Neutrophil (primary cell): ENCODE measurements around the gene RASSF4.

Experiments used
- H3K27ac ChIP-seq: fragments of 200-600 bp; sonication (generic); 2 replicates; pipeline ENCODE4 v1.5.1; 2016; ENCODE audit warnings: mild to moderate bottlenecking, moderate library complexity
- H3K27me3 ChIP-seq: fragments of 200-600 bp; sonication (generic); 2 replicates; pipeline ENCODE4 v1.6.0; 2016; ENCODE audit warnings: mild to moderate bottlenecking
- H3K36me3 ChIP-seq: fragments of 200-600 bp; sonication (generic); 2 replicates; pipeline ENCODE4 v1.5.1; 2017
- H3K4me1 ChIP-seq, 2 experiments: fragments of 200-600 bp in 1 of 2; sonication (generic) in 1 of 2; 1 replicate in 1 of 2; 2 replicates in 1 of 2; pipeline versions ENCODE4 v1.5.1 to v1.6.1; 2013 to 2016; ENCODE audit warnings: low read depth in 1 of 2, low read length in 1 of 2, mild to moderate bottlenecking in 1 of 2, moderate library complexity in 1 of 2; ENCODE audit not compliant: control insufficient read depth in 1 of 2, insufficient read depth in 1 of 2
- H3K4me3 ChIP-seq, 2 experiments: fragments of 200-600 bp in 1 of 2; sonication (generic) in 1 of 2; 1 replicate in 1 of 2; 2 replicates in 1 of 2; pipeline ENCODE4 v1.5.1; 2013 to 2016; ENCODE audit warnings: low read depth in 1 of 2, low read length in 1 of 2, mild to moderate bottlenecking in 1 of 2, moderate library complexity in 1 of 2
- H3K9me3 ChIP-seq: fragments of 200-600 bp; sonication (generic); 2 replicates; pipeline ENCODE4 v1.5.1; 2016
- TF ChIP-seq, protein P1 (sequence below): fragments of 200-600 bp; sonication (generic); IDR thresholded peaks from 2 replicates; pipeline ENCODE4 v1.5.1; 2016; ENCODE audit warnings: antibody characterized with exemption

Gene RASSF4

GRCh38 chr10:44921061-44921460 lies 38.5 kb upstream of the RASSF4 start:
- TF ChIP-seq, protein P1, sequence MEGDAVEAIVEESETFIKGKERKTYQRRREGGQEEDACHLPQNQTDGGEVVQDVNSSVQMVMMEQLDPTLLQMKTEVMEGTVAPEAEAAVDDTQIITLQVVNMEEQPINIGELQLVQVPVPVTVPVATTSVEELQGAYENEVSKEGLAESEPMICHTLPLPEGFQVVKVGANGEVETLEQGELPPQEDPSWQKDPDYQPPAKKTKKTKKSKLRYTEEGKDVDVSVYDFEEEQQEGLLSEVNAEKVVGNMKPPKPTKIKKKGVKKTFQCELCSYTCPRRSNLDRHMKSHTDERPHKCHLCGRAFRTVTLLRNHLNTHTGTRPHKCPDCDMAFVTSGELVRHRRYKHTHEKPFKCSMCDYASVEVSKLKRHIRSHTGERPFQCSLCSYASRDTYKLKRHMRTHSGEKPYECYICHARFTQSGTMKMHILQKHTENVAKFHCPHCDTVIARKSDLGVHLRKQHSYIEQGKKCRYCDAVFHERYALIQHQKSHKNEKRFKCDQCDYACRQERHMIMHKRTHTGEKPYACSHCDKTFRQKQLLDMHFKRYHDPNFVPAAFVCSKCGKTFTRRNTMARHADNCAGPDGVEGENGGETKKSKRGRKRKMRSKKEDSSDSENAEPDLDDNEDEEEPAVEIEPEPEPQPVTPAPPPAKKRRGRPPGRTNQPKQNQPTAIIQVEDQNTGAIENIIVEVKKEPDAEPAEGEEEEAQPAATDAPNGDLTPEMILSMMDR, result no peak
- no peaks in the 10 kb centered on the region for H3K36me3 ChIP-seq
- H3K27me3 ChIP-seq, result no peaks in the 10 kb centered on the region
- H3K27ac ChIP-seq, result no peak overlapping the region
- H3K9me3 ChIP-seq, result no peaks in the 10 kb centered on the region
- H3K4me3 ChIP-seq, result no peak overlapping the region
- peaks cover 2 to 4% of the 10 kb centered on the region in 2 experiments for H3K4me1 ChIP-seq

DNA sequence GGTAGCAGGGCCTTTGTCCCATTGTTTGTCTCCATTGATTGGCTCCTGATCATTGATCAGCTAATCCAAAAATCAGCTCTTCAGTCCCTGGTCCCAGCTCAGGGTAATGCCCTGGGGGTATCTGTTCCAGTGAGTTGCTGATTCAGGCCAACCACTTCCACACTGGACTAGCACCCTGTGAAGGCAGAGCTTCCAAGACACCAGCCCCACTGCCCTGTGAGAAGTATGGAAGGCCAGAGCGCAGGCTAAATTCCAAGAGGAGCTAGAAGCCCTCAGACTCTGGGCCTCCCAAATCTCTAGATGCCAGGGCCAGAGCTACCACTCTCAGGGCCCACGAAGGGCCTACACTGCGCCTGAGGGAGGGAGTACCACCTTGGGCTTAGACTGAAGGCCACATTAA lies 38.1 kb upstream of the RASSF4 start:
- Histone ChIP-seq H3K36me3 (no peaks in the 10 kb centered on the region), H3K4me3 (no peak overlapping the region), H3K9me3 (no peaks in the 10 kb centered on the region), H3K27me3 (no peaks in the 10 kb centered on the region), H3K4me1 (no peaks in the 10 kb centered on the region), H3K27ac (no peak overlapping the region)
- TF ChIP-seq, protein P1, result no peak

DNA sequence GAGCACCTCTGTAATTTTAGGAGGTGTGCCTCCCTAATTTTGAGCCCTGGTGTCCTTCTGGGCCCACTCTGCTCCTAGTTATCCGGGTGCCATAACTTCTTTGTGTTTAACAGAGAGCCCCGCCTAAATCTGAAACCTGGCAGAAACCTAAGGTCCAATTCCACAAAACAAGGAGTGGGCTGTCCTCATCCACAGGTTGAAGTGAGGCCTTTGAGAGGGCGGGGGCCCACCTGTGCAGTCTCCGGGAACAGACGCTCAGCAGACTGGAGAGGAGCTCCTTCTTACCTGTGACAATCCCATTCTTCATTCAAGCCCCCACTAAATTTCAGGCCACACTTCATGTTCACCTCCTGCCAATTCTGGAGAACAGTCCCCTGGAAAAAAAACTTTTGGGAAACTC lies 37.6 kb upstream of the RASSF4 start:
- H3K9me3 ChIP-seq, result no peaks in the 10 kb centered on the region
- no peak overlapping the region for H3K4me3 ChIP-seq
- H3K4me1 ChIP-seq, result peaks cover 1 to 4% of the 10 kb centered on the region in 2 experiments
- TF ChIP-seq, protein P1, result no peak
- H3K27me3 ChIP-seq, result no peaks in the 10 kb centered on the region
- no peaks in the 10 kb centered on the region for H3K36me3 ChIP-seq
- H3K27ac ChIP-seq, result no peak overlapping the region

GRCh38 chr10:44922796-44923545 lies 36.6 kb upstream of the RASSF4 start:
- H3K27ac ChIP-seq, result no peak overlapping the region
- H3K9me3 ChIP-seq, result no peaks in the 10 kb centered on the region
- no peak overlapping the region for H3K4me3 ChIP-seq
- peaks cover 5 to 6% of the 10 kb centered on the region in 2 experiments for H3K4me1 ChIP-seq
- TF ChIP-seq, protein P1, result no peak
- no peaks in the 10 kb centered on the region for H3K27me3 ChIP-seq
- no peaks in the 10 kb centered on the region for H3K36me3 ChIP-seq

- H3K27ac ChIP-seq, result no peak overlapping the region
Observed at GRCh38 chr10:44923611-44924010, 36.0 kb upstream of the RASSF4 start.

More at GRCh38 chr10:44923611-44924010, 36.0 kb upstream of the RASSF4 start:
- Histone ChIP-seq H3K36me3 (no peaks in the 10 kb centered on the region), H3K4me3 (no peak overlapping the region), H3K9me3 (no peaks in the 10 kb centered on the region), H3K4me1 (peaks cover 5 to 6% of the 10 kb centered on the region in 2 experiments), H3K27me3 (no peaks in the 10 kb centered on the region)
- TF ChIP-seq, protein P1, result no peak
